Psoas muscle (tissue), 8 donors: ENCODE data around the gene ATP1B4. TPM values are rescaled to one million over a fixed set of nuclear protein-coding genes. Genes with fewer than 3 reads are reported as not detected.

Experiments
- ATAC-seq, 4 donors: fragments of 200-7000 bp; cut with Tn5 transposase; one replicate each; pipeline ENCODE4 v1.9.1; 2020; ENCODE audit warnings: moderate library complexity in 3 of 4, mild to moderate bottlenecking in 2 of 4
- DNase-seq, 2 donors: peaks; one replicate each; pipeline ENCODE4 v3.0.0-alpha.2; 2020
- H3K27ac ChIP-seq: fragments of 200-600 bp; one replicate; pipeline ENCODE4 v1.8.0; 2022
- H3K27me3 ChIP-seq, 3 donors: fragments of 200-600 bp in 1 of 3; one replicate each; pipeline versions ENCODE4 v1.6.1 to v1.8.0; 2013 to 2022; ENCODE audit warnings: low read length in 2 of 3, mild to moderate bottlenecking in 2 of 3, moderate library complexity in 1 of 3; ENCODE audit not compliant: insufficient read depth in 3 of 3
- H3K36me3 ChIP-seq, 2 donors: fragments of 200-600 bp in 1 of 2; one replicate each; pipeline versions ENCODE4 v1.6.1 to v1.8.0; 2013 to 2022; ENCODE audit warnings: low read depth in 1 of 2, mild to moderate bottlenecking in 1 of 2, moderate library complexity in 1 of 2; ENCODE audit not compliant: insufficient read depth in 1 of 2
- H3K4me1 ChIP-seq: fragments of 200-600 bp; one replicate; pipeline ENCODE4 v1.8.0; 2022
- H3K4me3 ChIP-seq: fragments of 200-600 bp; one replicate; pipeline ENCODE4 v1.8.0; 2022; ENCODE audit warnings: mild to moderate bottlenecking
- H3K9me3 ChIP-seq: fragments of 200-600 bp; one replicate; pipeline ENCODE4 v1.8.0; 2022
- CTCF ChIP-seq: fragments of 200-600 bp; IDR thresholded peaks from one replicate; pipeline ENCODE4 v1.8.0; 2022; ENCODE audit warnings: antibody characterized with exemption
- WGBS, 3 donors: extraction: QIAGEN DNeasy Blood & Tissue Kit; methylation state at CpG; one replicate each; pipeline versions ENCODE4 v1.1.6 to v1.1.7; 2013; 5-methylcytosine and 5-hydroxymethylcytosine counted together
- intact Hi-C, 2 donors: fragments of 100-400 bp; cut with DNase I; formaldehyde crosslinking; loops; one replicate each; pipeline versions ENCODE4 v1.11.0 to v1.14.2; 2022
- long read RNA-seq, 2 donors: library from polyadenylated mRNA; unstranded; transcript quantifications; one replicate each; pipeline ENCODE4 v2.0.0, GENCODE V29; 2021
- polyA plus RNA-seq, 3 donors: library from polyadenylated mRNA; stranded (reverse); fragments of 200-250 nt; gene quantifications; one replicate each; pipeline ENCODE4 v1.2.3, GENCODE V29; 2013
- total RNA-seq, 4 donors: library from RNA; stranded (reverse); fragmentation: NEBNext Ultra II Directional in 2 of 4; extraction: Animal tissue kit (Norgen Biotek cat#: 25700) in 2 of 4; gene quantifications; one replicate each; pipeline versions ENCODE4 v1.2.1 to v1.2.4, GENCODE V29; 2021 to 2023
- donor health status: healthy with polysubstance abuse.
- donor health status: DM: no; HTN: no; CAD: no; lungs with moderate emphysema.
- donor health status: Bipolar disorder and iron deficiency.
- donor health status: healthy.
- donor health status: DM: yes; HTN: yes; CAD: no.
- donor health status: DM: no; HTN: no; CAD: no.
- donor health status: DM: no; HTN: no; CAD: no.
- donor health status: DM: yes; HTN: yes; CAD: no.

Gene ATP1B4
- total RNA-seq: 10 to 100 TPM in 2 of 4 donors, 1 to 10 TPM in 2; 7.1 to 41.5 (median 10.8) TPM
- 1 to 10 TPM in 2 of 3 donors, under 1 TPM in 1; 0.26 to 7.0 (median 2.1) TPM for polyA plus RNA-seq
- long read RNA-seq, donor 1, partial matches to known transcripts: 5 of 7 reads
- long read RNA-seq, donor 1, other reads (novel, unspliced or antisense): 1 of 7 reads
- long read RNA-seq, donor 2, partial matches to known transcripts: 4 of 14 reads
- long read RNA-seq, donor 2, other reads (novel, unspliced or antisense): 7 of 14 reads

- Histone ChIP-seq H3K4me1 (peaks cover 19% of the 10 kb centered on the region), H3K9me3 (no peaks in the 10 kb centered on the region), H3K27ac (peak within 1 kb of the TSS; percentile 71), H3K27me3 (no peaks in the 10 kb centered on the region), H3K4me3 (peak within 1 kb of the TSS; percentile 56), H3K36me3 (no peaks in the 10 kb centered on the region)
- intact Hi-C loops: no loop called here
- DNase-seq: peak in 1 of 2 donors; percentile 54
- no peak for TF ChIP-seq CTCF
- peak; percentile 23 to 60 (median 36) for ATAC-seq
- 56 to 67% (median 64%) methylated on average over 8 to 9 of the region's 9 CpGs for WGBS, 3 donors
Observed at GRCh38 chrX:120361764-120362305, at the start of gene ATP1B4. Gene ATP1B4 (plus strand): TSS chrX:120362089. CDS start chrX:120362169, 80 bp downstream.

- no peak for TF ChIP-seq CTCF
- Histone ChIP-seq H3K4me1 (no peaks in the 10 kb centered on the region), H3K27me3 (peaks cover 0 to 10% (median 2%) of the 10 kb centered on the region in 3 donors), H3K36me3 (no peaks in the 10 kb centered on the region), H3K27ac (no peak overlapping the region), H3K9me3 (no peaks in the 10 kb centered on the region), H3K4me3 (no peak overlapping the region)
- intact Hi-C loops: no loop called here
- WGBS, 3 donors: 28 to 67% (median 50%) methylated on average over 4 of the region's 4 CpGs
- no peak for DNase-seq
- ATAC-seq: no peak
Observed at GRCh38 chrX:120315776-120316175, 46.1 kb upstream of the ATP1B4 start.

GRCh38 chrX:120316587-120317283 is 45.2 kb upstream of the ATP1B4 start:
- H3K9me3 ChIP-seq: no peaks in the 10 kb centered on the region
- no peak overlapping the region for H3K4me3 ChIP-seq
- no peak for TF ChIP-seq CTCF
- intact Hi-C loops: no loop called here
- no peaks in the 10 kb centered on the region for H3K36me3 ChIP-seq
- no peak overlapping the region for H3K27ac ChIP-seq
- WGBS, 3 donors: 75 to 89% (median 86%) methylated on average over 5 of the region's 5 CpGs
- peaks cover 0 to 7% (median 0%) of the 10 kb centered on the region in 3 donors for H3K27me3 ChIP-seq
- ATAC-seq (no peak), DNase-seq (no peak)
- H3K4me1 ChIP-seq: no peaks in the 10 kb centered on the region

- TF ChIP-seq CTCF: no peak
- H3K27me3 ChIP-seq: no peaks in the 10 kb centered on the region
- DNase-seq (no peak), ATAC-seq (no peak)
- intact Hi-C loops: no loop called here
- H3K36me3 ChIP-seq: no peaks in the 10 kb centered on the region
- H3K4me1 ChIP-seq: no peaks in the 10 kb centered on the region
- no peak overlapping the region for H3K4me3 ChIP-seq
- no peak overlapping the region for H3K27ac ChIP-seq
- WGBS, 3 donors: 57 to 69% (median 63%) methylated on average over 4 of the region's 4 CpGs
- H3K9me3 ChIP-seq: no peaks in the 10 kb centered on the region
Observed at GRCh38 chrX:120318411-120318810, 43.5 kb upstream of the ATP1B4 start.
